HG02623 (cell line): Measurements from ENCODE around the gene P4HB.

Experiments used
- ATAC-seq: cut with Tn5 transposase; IDR thresholded peaks from one replicate; pipeline ENCODE4 v1.9.1; 2021; ENCODE audit warnings: moderate library complexity; ENCODE audit not compliant: unreplicated experiment

The P4HB gene

DNA sequence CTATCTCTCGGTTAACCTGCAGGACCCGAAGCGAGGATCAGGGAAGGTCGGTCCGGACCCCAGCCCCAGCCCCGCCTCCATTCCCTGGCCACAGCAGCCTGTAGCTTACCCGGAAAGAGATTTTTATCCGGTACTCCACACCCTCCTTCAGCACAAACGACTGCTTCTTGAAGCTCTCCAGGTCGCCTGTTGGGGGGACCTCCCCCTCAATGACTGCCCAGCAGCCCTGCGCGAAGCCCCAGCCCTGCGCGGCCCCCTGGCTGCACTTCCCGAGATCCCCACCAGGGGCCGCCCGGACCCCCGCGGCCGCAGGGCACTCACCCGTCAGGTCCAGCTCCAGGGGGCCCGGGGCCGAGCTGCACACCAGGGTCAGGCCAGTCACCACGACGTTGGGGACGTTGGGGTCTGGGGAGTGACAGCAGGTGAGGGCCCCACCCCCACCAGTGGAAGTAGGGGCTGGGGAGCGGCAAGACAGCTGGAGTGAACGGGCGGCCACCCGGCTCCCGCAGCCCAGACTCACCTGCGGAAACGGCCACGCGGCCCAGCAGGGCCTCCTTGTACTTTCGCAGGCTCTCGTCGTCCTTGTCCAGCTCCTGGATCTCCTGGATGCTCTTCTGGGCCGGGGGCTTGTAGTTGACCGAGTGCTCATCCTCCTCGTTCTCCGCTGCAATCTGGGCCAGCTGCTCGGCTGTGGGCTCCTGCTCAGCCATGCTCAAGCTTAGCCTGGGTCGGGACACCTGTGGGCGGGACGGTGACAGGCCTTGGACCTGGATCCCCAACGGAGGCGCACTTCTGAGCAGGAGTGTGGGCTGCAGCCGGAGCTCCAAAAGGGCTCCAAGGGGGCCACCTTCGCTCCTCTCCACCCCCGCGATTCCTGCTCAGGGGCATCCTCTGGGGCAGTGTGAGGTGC, 9.1 kb upstream of the P4HB start:
- ATAC-seq, result no peak

DNA sequence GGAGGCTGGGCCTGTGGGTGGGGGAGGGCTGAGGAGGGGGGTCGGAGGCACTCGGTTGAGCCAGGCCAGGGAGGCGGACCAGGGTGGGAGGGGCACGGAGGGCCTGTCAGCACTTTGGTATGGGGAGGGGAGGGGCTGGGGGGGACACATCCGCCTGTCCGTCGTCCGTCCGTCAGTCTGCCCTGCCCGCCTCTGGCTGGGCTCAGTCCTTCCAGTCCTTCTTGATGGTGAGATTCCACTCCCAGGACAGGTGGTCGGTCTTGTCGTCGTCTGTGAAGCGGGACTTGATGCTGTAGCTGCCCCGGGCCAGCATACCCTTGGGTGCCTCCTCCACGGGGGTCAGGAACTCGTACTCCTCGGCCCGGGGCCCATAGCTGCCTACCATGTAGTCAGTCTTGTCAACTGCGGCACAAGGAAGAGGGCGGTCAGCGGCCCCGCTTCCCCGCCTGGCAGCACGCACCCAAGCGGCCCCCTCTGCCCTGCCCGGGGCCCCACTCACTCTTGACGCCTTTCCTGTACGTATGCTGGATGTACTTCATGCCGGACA, 8.4 kb upstream of the P4HB start:
- ATAC-seq, result no peak

DNA sequence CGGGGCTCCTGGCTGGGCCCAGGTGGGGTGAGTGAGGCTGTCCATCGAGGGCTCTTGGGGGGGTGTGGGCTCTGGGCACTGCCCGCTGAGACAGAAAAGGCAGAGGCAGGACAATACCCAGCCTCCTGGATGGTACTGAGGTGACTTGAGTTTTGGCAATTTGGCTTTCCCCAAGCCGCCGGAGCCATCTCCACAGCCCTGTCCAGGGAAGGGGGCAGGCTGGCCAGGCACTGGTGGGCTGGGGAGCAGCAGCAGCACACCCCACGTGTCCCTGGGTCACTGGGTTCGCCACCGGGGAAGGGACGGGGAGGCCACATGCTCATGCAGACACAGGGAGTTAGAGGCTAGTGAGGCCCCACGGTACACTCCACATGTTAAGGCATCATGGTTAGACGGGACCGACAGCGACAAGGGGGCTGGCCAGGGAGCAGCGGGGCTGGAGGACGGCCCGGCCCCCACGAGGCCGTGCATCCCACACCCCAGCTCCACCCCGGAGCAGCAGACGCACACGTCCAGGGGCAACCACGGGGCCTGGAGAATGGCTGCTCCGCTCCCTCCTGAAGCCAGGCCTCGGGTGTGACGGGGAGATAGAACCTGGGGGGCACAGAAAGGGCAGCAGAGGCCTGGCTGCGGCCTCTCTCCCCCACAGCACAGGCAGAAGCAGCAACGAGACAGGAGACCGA, 7.8 kb upstream of the P4HB start:
- no peak for ATAC-seq

DNA sequence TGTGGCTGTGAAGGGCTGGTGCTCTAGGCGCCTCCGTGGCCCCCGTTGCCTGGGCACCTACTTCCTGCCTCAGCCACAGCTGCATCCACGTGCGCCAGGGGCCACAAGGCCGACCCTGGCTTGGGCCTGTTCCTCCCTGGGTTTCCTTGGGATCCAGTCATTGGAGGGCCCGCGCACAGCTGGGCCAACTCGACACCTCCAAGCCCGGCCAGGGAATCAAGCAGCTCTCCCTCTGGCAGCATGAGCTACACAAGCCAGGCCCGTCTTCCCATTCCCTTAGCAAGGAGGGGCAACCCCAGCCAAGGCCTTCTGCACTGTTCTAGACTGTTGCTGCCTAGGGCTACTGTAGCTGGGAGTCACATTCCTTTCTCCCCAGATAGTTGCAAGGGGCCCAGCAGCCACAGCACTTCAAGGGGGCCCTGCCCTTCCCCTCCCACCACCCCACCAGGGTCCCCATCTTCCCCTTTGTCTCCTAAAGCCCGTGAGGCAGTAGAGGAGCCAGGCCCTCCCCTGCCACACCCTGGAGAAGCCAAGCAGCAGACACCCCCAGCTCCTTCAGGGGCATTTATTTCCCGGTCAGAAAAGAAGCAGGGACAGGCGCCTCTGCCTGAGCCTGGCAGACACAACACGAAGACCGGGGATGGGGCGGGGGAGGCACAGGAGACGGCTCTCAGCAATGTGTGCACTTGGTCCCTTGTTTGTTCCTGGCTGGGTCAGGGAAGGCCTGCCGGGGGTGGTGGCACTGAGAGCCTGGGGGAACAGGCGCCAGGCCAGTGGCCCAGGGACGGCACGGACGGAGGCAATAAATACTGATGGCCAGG, 7.0 kb upstream of the P4HB start:
- no peak for ATAC-seq

DNA sequence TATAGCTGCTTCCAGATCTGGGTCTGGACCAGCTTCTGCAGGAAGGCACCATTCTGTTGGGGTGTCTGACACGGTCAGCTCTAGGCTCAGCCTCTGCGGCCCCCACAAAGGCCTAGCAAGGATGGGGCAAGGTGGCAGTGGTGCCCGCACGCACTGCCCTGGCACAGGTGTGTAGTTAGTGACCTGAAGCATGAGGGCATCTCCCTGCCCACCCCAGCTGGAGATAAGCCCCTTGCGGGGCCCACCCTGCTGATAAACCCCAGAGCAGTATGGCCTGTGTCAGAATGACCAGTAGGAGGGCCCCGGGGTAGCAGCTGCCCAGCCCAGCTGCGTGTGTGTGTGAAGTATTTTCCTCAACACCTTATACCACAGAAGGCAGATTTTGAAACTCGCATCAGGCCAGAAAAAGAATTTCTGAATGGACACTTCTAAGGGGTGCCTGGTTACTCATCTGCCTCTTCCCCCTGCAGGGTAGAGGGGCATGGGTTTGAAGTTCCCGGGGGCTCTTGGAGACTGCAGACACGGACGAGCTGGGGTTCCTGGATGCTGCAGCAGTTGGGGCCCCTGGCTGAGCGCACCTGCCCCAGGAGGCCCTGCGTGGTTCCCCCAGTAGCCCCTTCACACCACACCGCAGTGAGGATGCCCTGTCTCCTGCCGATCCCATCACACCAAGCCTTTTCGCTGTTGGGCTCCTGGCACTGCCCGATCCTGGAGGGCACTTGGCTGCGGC, 6.3 kb upstream of the P4HB start:
- no peak for ATAC-seq

DNA sequence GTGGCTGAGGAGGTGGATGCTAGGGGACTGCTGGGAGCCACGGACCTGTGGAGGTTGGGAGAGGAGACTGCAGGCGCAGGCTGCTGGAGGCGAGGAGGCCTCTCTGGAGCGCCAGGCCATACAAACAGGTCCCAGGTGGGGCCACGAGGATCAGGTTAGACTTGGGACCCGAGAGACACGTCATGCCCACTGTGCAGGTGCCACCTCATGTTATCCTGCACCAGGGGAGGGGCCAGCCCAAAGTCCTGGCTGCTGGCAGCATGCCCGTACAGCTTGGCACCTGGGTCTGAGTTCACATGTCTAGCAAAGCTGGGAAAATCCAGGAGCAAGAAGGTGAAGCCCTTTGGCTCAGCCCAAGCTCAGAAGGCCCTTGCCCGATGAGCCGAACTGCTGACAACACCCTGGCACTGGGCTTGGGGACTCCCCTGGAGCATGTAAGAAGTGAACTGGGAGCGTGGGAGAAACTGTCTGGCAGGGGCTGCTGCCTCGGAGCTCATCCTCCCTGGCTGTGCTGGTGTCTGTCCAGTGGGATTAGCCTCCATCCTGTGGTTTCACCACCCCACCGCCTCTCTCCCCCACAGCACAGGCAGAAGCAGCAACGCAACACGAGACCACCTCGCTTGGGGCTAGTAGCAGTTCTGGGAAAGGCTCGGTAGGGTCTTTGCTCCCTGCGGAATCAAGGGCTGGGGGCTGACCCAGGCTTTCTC, 5.6 kb upstream of the P4HB start:
- ATAC-seq, result no peak

DNA sequence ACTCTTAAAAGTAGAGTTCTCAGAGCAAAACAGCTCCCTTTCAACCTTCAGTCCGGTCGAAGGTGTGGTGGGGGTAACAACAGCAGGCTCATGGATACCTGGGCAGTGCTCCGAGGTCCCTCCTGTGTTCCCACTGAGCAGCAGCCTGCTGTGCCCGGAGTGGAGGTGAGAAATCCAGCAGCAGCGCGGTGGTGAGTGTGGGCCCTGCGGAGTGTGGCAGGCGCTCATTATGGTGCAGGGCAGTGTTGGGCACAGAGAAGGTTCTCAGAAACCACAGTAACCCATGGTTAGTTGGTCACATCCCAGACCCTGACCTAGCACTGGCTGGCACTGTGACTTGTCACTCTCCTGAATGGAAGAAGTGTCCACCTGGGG, 5.0 kb upstream of the P4HB start:
- ATAC-seq, result no peak

DNA sequence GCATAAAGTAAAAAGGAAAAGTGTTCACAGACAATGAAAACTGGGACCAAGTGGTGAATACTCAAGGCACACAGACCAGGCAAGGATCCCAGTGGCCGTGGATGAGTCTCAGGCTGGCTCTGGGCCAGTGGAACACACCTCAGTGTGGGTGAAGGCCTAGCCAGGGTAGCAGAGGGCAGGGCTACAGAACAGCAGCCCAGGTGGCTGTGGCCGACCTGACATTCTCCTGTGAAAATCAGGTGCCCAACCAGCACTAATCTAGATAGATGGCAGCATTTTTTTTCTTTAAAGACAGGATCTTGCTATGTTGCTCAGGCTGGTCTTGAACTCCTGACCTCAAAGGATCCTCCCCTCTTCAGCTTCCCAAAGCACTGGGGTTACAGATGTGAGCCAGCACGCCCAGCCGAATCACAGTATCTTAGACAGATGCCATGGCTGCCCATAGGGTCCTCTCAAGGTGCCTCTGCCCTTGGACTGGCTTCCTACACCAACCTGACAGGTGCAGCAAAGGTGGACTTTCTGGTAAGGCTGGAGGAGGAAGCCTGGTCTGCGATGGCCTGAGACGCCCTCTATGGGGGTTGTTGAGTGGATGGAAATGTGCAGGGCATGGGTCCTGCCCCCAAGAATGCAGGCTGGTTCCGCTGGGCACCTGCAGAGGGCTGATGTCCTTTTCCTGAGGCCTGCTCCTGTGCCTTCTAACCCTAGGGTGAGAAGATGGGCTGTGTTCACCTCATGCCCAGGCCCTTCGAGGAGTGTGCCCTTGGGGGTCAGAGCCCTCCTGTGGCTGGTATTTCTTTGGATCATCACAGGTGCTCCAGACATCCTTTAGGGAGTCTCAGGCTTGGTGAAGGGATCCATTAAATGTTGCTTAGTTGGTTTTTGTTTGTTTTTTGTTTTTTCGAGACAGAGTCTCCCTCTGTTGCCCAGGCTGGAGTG, 3.8 kb upstream of the P4HB start:
- ATAC-seq, result no peak

DNA sequence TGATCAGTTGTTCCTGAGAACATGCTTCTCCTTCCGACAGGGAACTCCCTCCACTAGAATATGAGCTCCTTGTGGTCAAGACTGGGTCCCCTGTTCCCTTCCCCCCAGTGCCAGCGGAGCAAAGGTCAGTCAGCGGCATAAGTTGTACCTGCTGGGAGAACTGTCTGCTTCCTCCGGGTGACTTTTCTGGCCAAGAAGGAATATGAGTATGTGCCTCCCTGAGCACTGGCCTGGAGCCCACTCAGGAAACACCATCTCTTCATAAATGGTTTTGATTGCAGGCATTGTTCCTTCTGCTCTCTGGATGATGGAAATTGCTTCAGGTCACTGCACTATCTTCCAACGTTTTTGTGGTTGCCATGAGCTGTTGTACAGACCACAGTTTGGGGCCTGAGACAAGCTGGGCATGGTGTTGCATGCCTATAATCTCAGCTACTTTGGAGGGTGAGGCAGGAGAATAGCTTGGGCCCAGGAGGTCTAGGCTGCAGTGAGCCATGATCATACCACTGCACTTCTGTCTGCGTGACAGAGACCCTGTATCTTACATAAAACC, 2.9 kb upstream of the P4HB start:
- ATAC-seq, result no peak

DNA sequence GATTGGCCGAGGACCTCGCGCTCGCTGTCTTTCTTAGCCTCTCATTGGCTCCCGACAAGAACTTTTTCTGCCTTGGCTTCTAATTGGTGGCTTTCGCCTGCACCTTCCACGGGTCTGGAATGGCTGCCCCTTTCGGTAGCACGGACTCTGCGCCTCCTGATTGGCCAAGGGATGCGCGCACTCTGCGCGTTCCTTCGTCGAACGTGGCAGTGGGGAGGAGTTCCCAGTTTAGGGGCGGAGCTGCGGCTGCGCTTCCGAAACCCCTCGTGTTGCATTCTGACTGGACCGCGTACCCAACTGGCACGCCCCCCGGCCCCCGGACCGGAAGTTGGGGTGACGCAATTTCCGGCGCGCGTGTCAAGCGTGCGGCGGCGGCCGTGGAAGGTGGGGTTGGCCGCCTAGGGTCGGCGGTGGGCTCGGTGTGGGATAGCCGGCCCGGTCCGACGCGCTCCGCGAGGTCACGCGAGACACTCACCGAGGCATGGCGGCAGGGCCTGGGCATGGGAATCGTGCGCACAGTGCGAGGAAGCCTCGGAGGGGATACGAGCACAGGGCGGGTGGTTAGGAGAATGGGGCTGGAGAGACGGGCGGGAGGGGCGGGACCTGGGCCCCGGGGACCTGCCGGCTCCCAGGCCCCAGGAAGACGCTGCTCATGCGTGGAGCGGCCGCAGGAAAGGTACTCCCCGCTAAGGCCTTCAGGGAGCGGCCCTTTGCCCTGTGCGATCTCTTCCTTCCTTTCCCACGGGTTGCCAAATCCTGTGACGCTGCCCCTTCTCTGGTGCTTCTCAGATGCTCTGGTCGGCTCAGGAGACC, 627 bp upstream of the P4HB start:
- ATAC-seq, result peak; percentile 70

DNA sequence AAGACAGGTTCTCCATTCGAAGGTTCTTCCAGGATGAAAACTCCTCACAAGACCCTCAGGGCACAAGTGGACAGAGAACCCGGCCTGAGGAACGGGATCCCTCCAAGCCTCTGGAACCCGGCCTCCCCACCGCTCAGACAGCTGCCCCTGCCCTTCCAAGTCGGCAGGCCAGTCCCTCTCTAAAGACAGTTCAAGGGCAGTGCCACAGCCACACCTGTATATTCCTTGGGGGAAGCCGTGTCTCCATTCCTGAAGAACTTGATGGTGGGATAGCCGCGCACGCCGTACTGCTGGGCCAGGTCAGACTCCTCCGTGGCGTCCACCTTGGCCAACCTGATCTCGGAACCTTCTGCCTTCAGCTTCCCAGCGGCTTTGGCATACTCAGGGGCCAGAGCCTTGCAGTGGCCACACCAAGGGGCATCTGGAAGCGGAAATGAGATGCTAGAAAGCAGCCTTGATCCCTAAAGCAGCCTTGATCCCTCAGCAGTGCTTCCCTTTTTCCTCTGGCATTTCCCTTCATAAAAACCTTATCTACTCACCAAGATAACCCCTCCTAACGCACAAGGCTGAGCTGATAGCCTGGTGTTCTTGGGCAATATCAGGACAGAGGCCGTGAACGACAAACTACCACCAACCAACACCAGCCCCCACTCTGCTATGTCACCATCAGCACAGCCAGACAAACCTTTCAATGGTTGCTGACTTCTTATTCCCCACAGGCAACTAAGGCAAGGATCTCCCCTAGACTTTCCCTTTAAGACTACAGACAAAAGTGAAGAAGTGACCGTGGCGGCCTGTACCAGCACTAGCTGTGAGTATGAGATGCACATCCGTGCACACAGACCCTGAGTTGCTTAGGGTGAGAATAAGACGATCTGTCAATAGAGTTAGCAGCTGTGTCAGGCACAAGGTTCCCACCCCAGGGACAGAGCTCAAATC, 1.1 kb downstream of the P4HB start:
- no peak for ATAC-seq

DNA sequence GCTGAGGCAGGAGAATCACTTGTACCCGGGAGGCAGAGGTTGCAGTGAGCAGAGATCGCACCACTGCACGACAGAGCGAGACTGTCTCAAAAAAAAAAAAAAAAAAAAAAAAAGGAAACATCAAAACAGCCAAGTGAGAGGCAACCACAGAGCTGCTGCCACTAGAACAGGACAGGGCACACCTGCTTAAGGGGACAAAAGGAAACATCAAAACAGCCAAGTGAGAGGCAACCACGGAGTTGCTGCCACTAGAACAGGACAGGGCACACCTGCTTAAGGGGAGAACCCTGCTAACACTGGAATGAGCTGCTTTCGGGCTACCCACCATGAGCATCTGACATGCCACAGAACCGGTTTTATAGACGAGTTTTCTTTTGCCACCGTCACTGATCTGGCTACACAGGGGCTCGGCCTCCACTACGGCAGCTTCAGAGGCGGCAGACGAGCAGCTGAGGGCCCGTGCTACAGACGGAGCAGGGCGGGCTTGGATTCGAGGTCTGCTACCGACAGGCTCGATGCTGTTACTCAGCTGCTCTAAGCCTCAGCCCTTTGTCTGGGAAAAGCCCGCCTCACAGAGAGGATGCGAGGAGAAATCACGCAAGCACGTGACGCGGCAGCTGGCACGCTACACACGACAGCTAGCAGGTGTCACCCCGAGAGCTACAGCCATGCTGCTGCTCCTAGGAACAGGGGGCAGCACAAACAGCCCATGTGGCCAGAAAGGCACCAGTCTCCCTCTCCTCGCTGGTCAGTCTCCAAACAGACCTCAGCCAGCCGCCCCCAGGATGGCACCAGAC, 2.0 kb downstream of the P4HB start:
- ATAC-seq, result no peak

DNA sequence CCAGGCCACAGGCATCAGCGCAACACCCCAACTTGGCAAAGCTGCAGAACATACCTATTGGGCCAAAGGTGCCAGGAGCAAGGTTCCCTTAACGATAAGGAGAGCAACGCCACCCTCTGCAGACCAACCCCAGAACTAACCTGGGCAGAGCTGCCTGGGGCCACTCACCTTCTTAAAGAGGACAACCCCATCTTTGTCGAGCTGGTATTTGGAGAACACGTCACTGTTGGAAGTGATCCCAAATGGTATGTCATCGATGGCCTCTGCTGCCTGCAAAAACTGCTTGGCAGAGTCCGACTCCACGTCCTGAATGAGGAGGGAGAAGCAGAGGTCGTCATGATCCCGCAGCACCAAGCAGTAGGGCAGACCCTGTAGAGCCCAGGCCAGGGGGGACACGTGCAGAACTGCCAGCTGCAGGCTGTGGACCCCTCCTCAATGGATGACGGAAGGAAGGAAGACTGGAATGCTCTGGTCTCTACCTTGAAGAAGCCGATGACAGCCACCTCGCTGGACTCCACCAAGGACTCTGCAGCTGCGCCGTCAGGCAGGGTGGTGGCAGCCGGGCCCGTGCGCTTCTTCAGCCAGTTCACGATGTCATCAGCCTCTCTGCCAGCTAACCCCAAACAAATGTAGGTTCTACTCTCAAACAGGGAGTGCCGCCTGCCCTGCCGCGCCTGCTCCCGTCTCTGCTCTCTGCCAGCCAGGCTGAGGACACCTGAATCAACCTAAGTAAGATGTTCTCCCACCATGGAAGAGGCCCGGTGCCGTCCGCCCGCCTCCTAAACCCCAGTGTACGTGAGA, 5.2 kb downstream of the P4HB start:
- ATAC-seq, result no peak

DNA sequence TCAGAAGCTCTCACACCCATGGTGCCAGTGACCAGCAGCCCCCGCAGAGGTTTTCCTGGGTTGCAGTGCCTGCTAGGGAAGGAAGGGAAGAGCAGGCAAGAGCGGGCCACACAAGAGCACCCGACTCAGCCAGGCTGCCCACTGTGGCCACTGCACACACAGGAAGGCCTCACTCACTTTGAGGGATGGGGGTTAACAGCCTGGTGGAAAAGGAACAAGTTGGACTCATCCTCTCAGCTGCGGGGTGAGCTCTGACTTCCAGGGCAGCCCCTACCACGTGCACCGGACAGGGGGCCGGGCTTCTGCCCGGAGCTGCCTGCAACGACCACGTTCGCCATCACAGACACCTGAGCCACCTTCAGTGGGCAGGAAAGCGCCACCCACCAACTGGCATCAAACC, 8.1 kb downstream of the P4HB start:
- ATAC-seq, result no peak

DNA sequence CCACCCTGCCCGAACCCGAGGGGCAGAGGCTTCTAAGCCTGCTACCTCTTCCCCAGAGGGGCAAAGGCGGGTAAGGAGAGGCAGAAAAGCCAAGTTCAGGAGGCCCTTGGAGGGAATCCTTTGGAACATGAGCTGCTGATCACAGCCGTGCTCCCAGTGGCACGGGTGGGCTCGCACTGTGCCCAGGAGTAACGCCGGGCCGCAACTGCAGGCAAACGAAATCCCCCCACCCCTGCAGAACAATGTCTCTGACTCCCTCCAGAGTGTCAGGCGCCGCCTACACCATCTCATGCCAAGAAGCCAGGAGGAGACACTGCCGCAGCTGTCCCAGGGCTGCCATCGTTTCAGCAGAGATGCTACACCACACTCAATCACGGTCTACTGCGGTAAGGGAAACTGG, 8.9 kb downstream of the P4HB start:
- no peak for ATAC-seq
